ENCODE measurements around the gene FAM170B. TPM values are rescaled to one million over a fixed set of nuclear protein-coding genes. Genes with fewer than 3 reads are reported as not detected.

Gene FAM170B
- total RNA-seq, 4 donors from 2014 or later: not detected

- no peak overlapping the region for H3K27ac ChIP-seq
- H3K4me3 ChIP-seq: no peak overlapping the region
- no peaks in the 10 kb centered on the region for H3K27me3 ChIP-seq
- intact Hi-C loops (cut with DNase I; ENCODE audit: low total_unique reads): no loop called here
- no peaks in the 10 kb centered on the region for H3K4me1 ChIP-seq
- H3K36me3 ChIP-seq: no peaks in the 10 kb centered on the region
- no peak for DNase-seq
- H3K9me3 ChIP-seq: no peaks in the 10 kb centered on the region
- no peak for TF ChIP-seq CTCF (IDR thresholded peaks at IDR 0.05)
- no peak for TF ChIP-seq POLR2A (IDR thresholded peaks at IDR 0.05)
Observed at GRCh38 chr10:49149881-49150280, 16.1 kb upstream of the FAM170B start.

- H3K9me3 ChIP-seq: no peaks in the 10 kb centered on the region
- H3K4me3 ChIP-seq: no peak overlapping the region
- intact Hi-C loops (cut with DNase I; ENCODE audit: low total_unique reads): no loop called here
- no peaks in the 10 kb centered on the region for H3K4me1 ChIP-seq
- no peaks in the 10 kb centered on the region for H3K27me3 ChIP-seq
- TF ChIP-seq CTCF (IDR thresholded peaks at IDR 0.05) (no peak), POLR2A (IDR thresholded peaks at IDR 0.05) (no peak)
- H3K36me3 ChIP-seq: no peaks in the 10 kb centered on the region
- no peak overlapping the region for H3K27ac ChIP-seq
- no peak for DNase-seq
Observed at GRCh38 chr10:49144058-49144720, 10.4 kb upstream of the FAM170B start.

- intact Hi-C loops (cut with DNase I; ENCODE audit: low total_unique reads): no loop called here
- Histone ChIP-seq H3K4me1 (no peaks in the 10 kb centered on the region), H3K4me3 (no peak overlapping the region), H3K27ac (no peak overlapping the region), H3K9me3 (no peaks in the 10 kb centered on the region), H3K36me3 (no peaks in the 10 kb centered on the region), H3K27me3 (no peaks in the 10 kb centered on the region)
- no peak for TF ChIP-seq CTCF (IDR thresholded peaks at IDR 0.05)
- no peak for TF ChIP-seq POLR2A (IDR thresholded peaks at IDR 0.05)
- no peak for DNase-seq
Observed at GRCh38 chr10:49143249-49143648, 9.4 kb upstream of the FAM170B start.

GRCh38 chr10:49141541-49142332 lies 7.9 kb upstream of the FAM170B start:
- no peak overlapping the region for H3K27ac ChIP-seq
- no peak overlapping the region for H3K4me3 ChIP-seq
- no peaks in the 10 kb centered on the region for H3K4me1 ChIP-seq
- H3K27me3 ChIP-seq: no peaks in the 10 kb centered on the region
- TF ChIP-seq CTCF (IDR thresholded peaks at IDR 0.05) (no peak), POLR2A (IDR thresholded peaks at IDR 0.05) (no peak)
- no peaks in the 10 kb centered on the region for H3K36me3 ChIP-seq
- no peaks in the 10 kb centered on the region for H3K9me3 ChIP-seq
- DNase-seq: no peak
- intact Hi-C loops (cut with DNase I; ENCODE audit: low total_unique reads): no loop called here

Data from uterus (tissue), 4 donors.